ENCODE data around the gene BARHL2.

- no peak for TF ChIP-seq CTCF (IDR thresholded peaks at IDR 0.05)
- no peak for TF ChIP-seq POLR2A (IDR thresholded peaks at IDR 0.05; ENCODE audit: low read depth)
- TF ChIP-seq EP300 (IDR thresholded peaks at IDR 0.05) = no peak
Observed at GRCh38 chr1:90710579-90711536, 6.2 kb downstream of the BARHL2 start.
